Testis (tissue), 3 donors: ENCODE results near the gene NUP37. TPM values are rescaled to one million over a fixed set of nuclear protein-coding genes. Genes with fewer than 3 reads are reported as not detected.

ENCODE experiments used
- DNase-seq: peaks from one replicate; pipeline ENCODE4 v3.0.0-alpha.2; 2019
- H3K27ac ChIP-seq, 2 donors: fragments of 200-600 bp; sonication (generic); one replicate each; pipeline ENCODE4 v1.5.1; 2019
- H3K27me3 ChIP-seq: fragments of 200-600 bp; sonication (generic); one replicate; pipeline ENCODE4 v1.5.1; 2019
- H3K36me3 ChIP-seq: fragments of 200-600 bp; sonication (generic); one replicate; pipeline ENCODE4 v1.5.1; 2017; ENCODE audit warnings: low read depth; ENCODE audit errors: missing control alignments
- H3K4me1 ChIP-seq: fragments of 200-600 bp; sonication (generic); one replicate; pipeline ENCODE4 v1.5.1; 2019
- H3K4me3 ChIP-seq, 2 donors: fragments of 200-600 bp; sonication (generic); one replicate each; pipeline ENCODE4 v1.5.1; 2017 to 2019
- H3K9me3 ChIP-seq: fragments of 200-600 bp; sonication (generic); one replicate; pipeline ENCODE4 v1.5.1; 2017
- CTCF ChIP-seq, 3 experiments: fragments of 450-650 bp in 2 of 3; fragments of 200-600 bp in 1 of 3; sonication (generic) in 1 of 3; IDR thresholded peaks; one replicate each; pipeline ENCODE4 v1.5.1; 2016 to 2019; ENCODE audit warnings: antibody characterized with exemption in 3 of 3, mild to moderate bottlenecking in 2 of 3, moderate library complexity in 1 of 3
- POLR2A ChIP-seq: fragments of 450-650 bp; IDR thresholded peaks from one replicate; pipeline ENCODE4 v1.6.1; 2017; ENCODE audit warnings: antibody characterized with exemption, mild to moderate bottlenecking, moderate library complexity
- WGBS, 2 donors: methylation state at CpG; one replicate each; pipeline ENCODE4 v1.1.5; 2018; 5-methylcytosine and 5-hydroxymethylcytosine counted together
- intact Hi-C: fragments of 100-400 bp; cut with DNase I; formaldehyde crosslinking; loops from one replicate; pipeline ENCODE4 v1.15.1; 2023; ENCODE audit warnings: low total_unique reads
- polyA plus RNA-seq: library from polyadenylated mRNA; stranded (reverse); fragments of 350-450 nt; fragmentation: Illumina TruSeq; extraction: RNeasy Lipid Tissue Mini Kit (QIAGEN cat#74804); gene quantifications from one replicate; pipeline ENCODE4 v1.2.3, GENCODE V29; 2014; ENCODE audit warnings: low read depth, low replicate concordance; ENCODE audit not compliant: insufficient read depth
- total RNA-seq, 2 donors: library from RNA; depleted of rRNA; stranded (reverse); fragments of >200 nt; gene quantifications; one replicate each; pipeline ENCODE4 v1.2.3, GENCODE V29; 2016

Gene NUP37
- total and polyA plus RNA-seq, 3 donors from 2014 or later, result 20.1 to 38.1 (median 25.2) TPM

GRCh38 chr12:102120564-102120873 lies 605 bp upstream of the NUP37 start:
- no peak overlapping the region for H3K27ac ChIP-seq
- H3K36me3 ChIP-seq, result no peaks in the 10 kb centered on the region
- H3K27me3 ChIP-seq, result no peaks in the 10 kb centered on the region
- TF ChIP-seq CTCF (IDR thresholded peaks at IDR 0.05), result no peak
- H3K4me1 ChIP-seq, result peaks cover 4% of the 10 kb centered on the region
- intact Hi-C loops, result no loop called here
- 0 to 2% methylated on average over 4 of the region's 4 CpGs for WGBS, 2 donors
- H3K9me3 ChIP-seq, result no peaks in the 10 kb centered on the region
- peak overlapping the region; percentile 73 to 83 for H3K4me3 ChIP-seq
- DNase-seq, result no peak

- intact Hi-C loops, result no loop called here
- Histone ChIP-seq H3K27me3 (no peaks in the 10 kb centered on the region), H3K27ac (no peak overlapping the region), H3K36me3 (no peaks in the 10 kb centered on the region), H3K4me1 (peaks cover 4% of the 10 kb centered on the region), H3K4me3 (no peak overlapping the region), H3K9me3 (no peaks in the 10 kb centered on the region)
- no peak for DNase-seq
- 60 to 74% methylated on average over 2 of the region's 2 CpGs for WGBS, 2 donors
- TF ChIP-seq POLR2A (no peak), CTCF (IDR thresholded peaks at IDR 0.05) (no peak)
Measured at GRCh38 chr12:102118874-102119273, 1.0 kb downstream of the NUP37 start.

- H3K4me1 ChIP-seq, result peaks cover 4% of the 10 kb centered on the region
- no peak for DNase-seq
- no peak overlapping the region for H3K4me3 ChIP-seq
- H3K27me3 ChIP-seq, result no peaks in the 10 kb centered on the region
- H3K36me3 ChIP-seq, result no peaks in the 10 kb centered on the region
- WGBS, 2 donors, result 93 to 98% methylated on average over 7 of the region's 7 CpGs
- no peak overlapping the region for H3K27ac ChIP-seq
- no peaks in the 10 kb centered on the region for H3K9me3 ChIP-seq
- TF ChIP-seq CTCF (IDR thresholded peaks at IDR 0.05), result no peak
- no peak for TF ChIP-seq POLR2A
- intact Hi-C loops, result no loop called here
Measured at GRCh38 chr12:102116392-102116791, 3.5 kb downstream of the NUP37 start.

GRCh38 chr12:102114212-102114611 lies 5.7 kb downstream of the NUP37 start:
- Histone ChIP-seq H3K9me3 (no peaks in the 10 kb centered on the region), H3K4me3 (no peak overlapping the region), H3K4me1 (peaks cover 4% of the 10 kb centered on the region), H3K27ac (no peak overlapping the region), H3K36me3 (no peaks in the 10 kb centered on the region), H3K27me3 (no peaks in the 10 kb centered on the region)
- no peak for DNase-seq
- intact Hi-C loops, result no loop called here
- WGBS, 2 donors, result 85 to 86% methylated on average over 2 of the region's 2 CpGs
- TF ChIP-seq POLR2A (no peak), CTCF (IDR thresholded peaks at IDR 0.05) (no peak)

- TF ChIP-seq POLR2A, result no peak
- TF ChIP-seq CTCF (IDR thresholded peaks at IDR 0.05), result no peak
- H3K27ac ChIP-seq, result no peak overlapping the region
- H3K4me3 ChIP-seq, result no peak overlapping the region
- intact Hi-C loops, result no loop called here
- no peaks in the 10 kb centered on the region for H3K9me3 ChIP-seq
- no peaks in the 10 kb centered on the region for H3K27me3 ChIP-seq
- no peak for DNase-seq
- no peaks in the 10 kb centered on the region for H3K4me1 ChIP-seq
- no peaks in the 10 kb centered on the region for H3K36me3 ChIP-seq
Measured at GRCh38 chr12:102110782-102111181, 9.1 kb downstream of the NUP37 start.
